Measurements from ENCODE around the gene VPS13D. TPM values are rescaled to one million over a fixed set of nuclear protein-coding genes. Genes with fewer than 3 reads are reported as not detected.

VPS13D gene
- total and polyA plus RNA-seq, 2 experiments from 2014 or later: 10.7 to 34.9 TPM

DNA sequence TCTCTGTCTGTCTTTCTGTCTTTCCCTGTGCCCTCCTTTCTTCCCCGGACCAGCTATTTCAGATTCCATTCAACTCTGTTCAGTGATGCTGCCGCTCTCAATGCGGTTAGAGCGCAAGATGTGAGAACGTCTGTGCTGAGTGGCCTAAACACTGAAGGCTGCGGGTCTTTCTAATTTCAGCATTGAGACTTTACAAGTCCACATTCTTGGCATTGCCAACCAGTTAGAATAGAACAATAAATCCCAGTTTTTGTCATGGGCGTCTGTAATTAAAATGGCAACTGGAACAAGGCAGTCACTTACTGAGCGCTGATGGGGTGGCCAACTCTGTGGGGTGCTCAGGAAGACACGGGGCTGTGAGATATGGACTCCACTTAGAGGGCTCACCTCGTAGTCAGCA, 275.4 kb downstream of the VPS13D start:
- no peaks in the 10 kb centered on the region for H3K79me2 ChIP-seq (replicated peaks; ENCODE audit: insufficient read depth)
- H3K4me1 ChIP-seq (ENCODE audit: insufficient read depth): peaks cover 8% of the 10 kb centered on the region
- no peaks in the 10 kb centered on the region; the same call in 2 of the 3 replicates for H3K36me3 Mint-ChIP-seq (ENCODE audit: low read depth)
- H3K27me3 ChIP-seq (ENCODE audit: insufficient read depth): no peaks in the 10 kb centered on the region
- H3K27ac Mint-ChIP-seq: 0 out of 2 replicates have a peak overlapping the region, but pooled peaks have one; percentile 0
- ATAC-seq: no peak
- no peak for DNase-seq (ENCODE audit: low spot score)
- H3K27me3 Mint-ChIP-seq (ENCODE audit: insufficient read depth, low read depth, poor library complexity): peaks cover 14% of the 10 kb centered on the region
- H3K27ac ChIP-seq (ENCODE audit: low read depth): no peak overlapping the region
- H3K4me1 Mint-ChIP-seq: peaks cover 22% of the 10 kb centered on the region
- H3K9me2 ChIP-seq (ENCODE audit: insufficient read depth): no peaks in the 10 kb centered on the region
- no peaks in the 10 kb centered on the region for H3F3A ChIP-seq (replicated peaks; ENCODE audit: low read depth)
- no peaks in the 10 kb centered on the region; the same call in 1 of the 2 replicates for H3K36me3 ChIP-seq (ENCODE audit: insufficient read depth)
- 0 out of 2 replicates have a peak, but pooled peaks cover 2% of the 10 kb centered on the region for H4K20me1 ChIP-seq (replicated peaks; ENCODE audit: insufficient read depth)
- H3K9me3 Mint-ChIP-seq: no peaks in the 10 kb centered on the region; the same call in 2 of the 3 replicates
- H3K4me2 ChIP-seq: no peak overlapping the region
- no peak overlapping the region for H3K4me3 ChIP-seq
- TF ChIP-seq STAT1 (IDR thresholded peaks at IDR 0.05; ENCODE audit: unreplicated experiment) (no peak), NANOG (IDR thresholded peaks at IDR 0.05; ENCODE audit: borderline replicate concordance) (no peak), ZNF114 (CRISPR knock-in tag; IDR thresholded peaks at IDR 0.05) (no peak), POLR2AphosphoS5 (IDR thresholded peaks at IDR 0.05; ENCODE audit: low read depth) (no peak), CREB1 (CRISPR knock-in tag; IDR thresholded peaks at IDR 0.05; ENCODE audit: low read depth) (no peak), EZH2 (IDR thresholded peaks at IDR 0.05; ENCODE audit: low read depth, unreplicated experiment) (no peak), ZNF331 (CRISPR knock-in tag; IDR thresholded peaks at IDR 0.05; ENCODE audit: low read depth) (no peak), EZH2phosphoT487 (IDR thresholded peaks at IDR 0.05; ENCODE audit: unreplicated experiment) (no peak), JUNB (IDR thresholded peaks at IDR 0.05; ENCODE audit: unreplicated experiment) (no peak)
- TF ChIP-seq, protein P1, sequence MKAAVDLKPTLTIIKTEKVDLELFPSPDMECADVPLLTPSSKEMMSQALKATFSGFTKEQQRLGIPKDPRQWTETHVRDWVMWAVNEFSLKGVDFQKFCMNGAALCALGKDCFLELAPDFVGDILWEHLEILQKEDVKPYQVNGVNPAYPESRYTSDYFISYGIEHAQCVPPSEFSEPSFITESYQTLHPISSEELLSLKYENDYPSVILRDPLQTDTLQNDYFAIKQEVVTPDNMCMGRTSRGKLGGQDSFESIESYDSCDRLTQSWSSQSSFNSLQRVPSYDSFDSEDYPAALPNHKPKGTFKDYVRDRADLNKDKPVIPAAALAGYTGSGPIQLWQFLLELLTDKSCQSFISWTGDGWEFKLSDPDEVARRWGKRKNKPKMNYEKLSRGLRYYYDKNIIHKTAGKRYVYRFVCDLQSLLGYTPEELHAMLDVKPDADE (IDR thresholded peaks at IDR 0.05): no peak
- TF ChIP-seq, protein P2, sequence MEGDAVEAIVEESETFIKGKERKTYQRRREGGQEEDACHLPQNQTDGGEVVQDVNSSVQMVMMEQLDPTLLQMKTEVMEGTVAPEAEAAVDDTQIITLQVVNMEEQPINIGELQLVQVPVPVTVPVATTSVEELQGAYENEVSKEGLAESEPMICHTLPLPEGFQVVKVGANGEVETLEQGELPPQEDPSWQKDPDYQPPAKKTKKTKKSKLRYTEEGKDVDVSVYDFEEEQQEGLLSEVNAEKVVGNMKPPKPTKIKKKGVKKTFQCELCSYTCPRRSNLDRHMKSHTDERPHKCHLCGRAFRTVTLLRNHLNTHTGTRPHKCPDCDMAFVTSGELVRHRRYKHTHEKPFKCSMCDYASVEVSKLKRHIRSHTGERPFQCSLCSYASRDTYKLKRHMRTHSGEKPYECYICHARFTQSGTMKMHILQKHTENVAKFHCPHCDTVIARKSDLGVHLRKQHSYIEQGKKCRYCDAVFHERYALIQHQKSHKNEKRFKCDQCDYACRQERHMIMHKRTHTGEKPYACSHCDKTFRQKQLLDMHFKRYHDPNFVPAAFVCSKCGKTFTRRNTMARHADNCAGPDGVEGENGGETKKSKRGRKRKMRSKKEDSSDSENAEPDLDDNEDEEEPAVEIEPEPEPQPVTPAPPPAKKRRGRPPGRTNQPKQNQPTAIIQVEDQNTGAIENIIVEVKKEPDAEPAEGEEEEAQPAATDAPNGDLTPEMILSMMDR (conservative IDR thresholded peaks at IDR 0.05; ENCODE audit: low read depth in 2 of 2): no peak
- TF ChIP-seq, protein P3, sequence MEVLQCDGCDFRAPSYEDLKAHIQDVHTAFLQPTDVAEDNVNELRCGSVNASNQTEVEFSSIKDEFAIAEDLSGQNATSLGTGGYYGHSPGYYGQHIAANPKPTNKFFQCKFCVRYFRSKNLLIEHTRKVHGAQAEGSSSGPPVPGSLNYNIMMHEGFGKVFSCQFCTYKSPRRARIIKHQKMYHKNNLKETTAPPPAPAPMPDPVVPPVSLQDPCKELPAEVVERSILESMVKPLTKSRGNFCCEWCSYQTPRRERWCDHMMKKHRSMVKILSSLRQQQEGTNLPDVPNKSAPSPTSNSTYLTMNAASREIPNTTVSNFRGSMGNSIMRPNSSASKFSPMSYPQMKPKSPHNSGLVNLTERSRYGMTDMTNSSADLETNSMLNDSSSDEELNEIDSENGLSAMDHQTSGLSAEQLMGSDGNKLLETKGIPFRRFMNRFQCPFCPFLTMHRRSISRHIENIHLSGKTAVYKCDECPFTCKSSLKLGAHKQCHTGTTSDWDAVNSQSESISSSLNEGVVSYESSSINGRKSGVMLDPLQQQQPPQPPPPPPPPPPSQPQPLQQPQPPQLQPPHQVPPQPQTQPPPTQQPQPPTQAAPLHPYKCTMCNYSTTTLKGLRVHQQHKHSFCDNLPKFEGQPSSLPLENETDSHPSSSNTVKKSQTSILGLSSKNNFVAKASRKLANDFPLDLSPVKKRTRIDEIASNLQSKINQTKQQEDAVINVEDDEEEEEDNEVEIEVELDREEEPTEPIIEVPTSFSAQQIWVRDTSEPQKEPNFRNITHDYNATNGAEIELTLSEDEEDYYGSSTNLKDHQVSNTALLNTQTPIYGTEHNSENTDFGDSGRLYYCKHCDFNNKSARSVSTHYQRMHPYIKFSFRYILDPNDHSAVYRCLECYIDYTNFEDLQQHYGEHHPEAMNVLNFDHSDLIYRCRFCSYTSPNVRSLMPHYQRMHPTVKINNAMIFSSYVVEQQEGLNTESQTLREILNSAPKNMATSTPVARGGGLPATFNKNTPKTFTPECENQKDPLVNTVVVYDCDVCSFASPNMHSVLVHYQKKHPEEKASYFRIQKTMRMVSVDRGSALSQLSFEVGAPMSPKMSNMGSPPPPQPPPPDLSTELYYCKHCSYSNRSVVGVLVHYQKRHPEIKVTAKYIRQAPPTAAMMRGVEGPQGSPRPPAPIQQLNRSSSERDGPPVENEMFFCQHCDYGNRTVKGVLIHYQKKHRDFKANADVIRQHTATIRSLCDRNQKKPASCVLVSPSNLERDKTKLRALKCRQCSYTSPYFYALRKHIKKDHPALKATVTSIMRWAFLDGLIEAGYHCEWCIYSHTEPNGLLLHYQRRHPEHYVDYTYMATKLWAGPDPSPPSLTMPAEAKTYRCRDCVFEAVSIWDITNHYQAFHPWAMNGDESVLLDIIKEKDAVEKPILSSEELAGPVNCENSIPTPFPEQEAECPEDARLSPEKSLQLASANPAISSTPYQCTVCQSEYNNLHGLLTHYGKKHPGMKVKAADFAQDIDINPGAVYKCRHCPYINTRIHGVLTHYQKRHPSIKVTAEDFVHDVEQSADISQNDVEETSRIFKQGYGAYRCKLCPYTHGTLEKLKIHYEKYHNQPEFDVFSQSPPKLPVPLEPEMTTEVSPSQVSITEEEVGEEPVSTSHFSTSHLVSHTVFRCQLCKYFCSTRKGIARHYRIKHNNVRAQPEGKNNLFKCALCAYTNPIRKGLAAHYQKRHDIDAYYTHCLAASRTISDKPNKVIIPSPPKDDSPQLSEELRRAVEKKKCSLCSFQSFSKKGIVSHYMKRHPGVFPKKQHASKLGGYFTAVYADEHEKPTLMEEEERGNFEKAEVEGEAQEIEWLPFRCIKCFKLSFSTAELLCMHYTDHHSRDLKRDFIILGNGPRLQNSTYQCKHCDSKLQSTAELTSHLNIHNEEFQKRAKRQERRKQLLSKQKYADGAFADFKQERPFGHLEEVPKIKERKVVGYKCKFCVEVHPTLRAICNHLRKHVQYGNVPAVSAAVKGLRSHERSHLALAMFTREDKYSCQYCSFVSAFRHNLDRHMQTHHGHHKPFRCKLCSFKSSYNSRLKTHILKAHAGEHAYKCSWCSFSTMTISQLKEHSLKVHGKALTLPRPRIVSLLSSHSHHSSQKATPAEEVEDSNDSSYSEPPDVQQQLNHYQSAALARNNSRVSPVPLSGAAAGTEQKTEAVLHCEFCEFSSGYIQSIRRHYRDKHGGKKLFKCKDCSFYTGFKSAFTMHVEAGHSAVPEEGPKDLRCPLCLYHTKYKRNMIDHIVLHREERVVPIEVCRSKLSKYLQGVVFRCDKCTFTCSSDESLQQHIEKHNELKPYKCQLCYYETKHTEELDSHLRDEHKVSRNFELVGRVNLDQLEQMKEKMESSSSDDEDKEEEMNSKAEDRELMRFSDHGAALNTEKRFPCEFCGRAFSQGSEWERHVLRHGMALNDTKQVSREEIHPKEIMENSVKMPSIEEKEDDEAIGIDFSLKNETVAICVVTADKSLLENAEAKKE (CRISPR knock-in tag; IDR thresholded peaks at IDR 0.05): no peak
- TF ChIP-seq, protein P4, sequence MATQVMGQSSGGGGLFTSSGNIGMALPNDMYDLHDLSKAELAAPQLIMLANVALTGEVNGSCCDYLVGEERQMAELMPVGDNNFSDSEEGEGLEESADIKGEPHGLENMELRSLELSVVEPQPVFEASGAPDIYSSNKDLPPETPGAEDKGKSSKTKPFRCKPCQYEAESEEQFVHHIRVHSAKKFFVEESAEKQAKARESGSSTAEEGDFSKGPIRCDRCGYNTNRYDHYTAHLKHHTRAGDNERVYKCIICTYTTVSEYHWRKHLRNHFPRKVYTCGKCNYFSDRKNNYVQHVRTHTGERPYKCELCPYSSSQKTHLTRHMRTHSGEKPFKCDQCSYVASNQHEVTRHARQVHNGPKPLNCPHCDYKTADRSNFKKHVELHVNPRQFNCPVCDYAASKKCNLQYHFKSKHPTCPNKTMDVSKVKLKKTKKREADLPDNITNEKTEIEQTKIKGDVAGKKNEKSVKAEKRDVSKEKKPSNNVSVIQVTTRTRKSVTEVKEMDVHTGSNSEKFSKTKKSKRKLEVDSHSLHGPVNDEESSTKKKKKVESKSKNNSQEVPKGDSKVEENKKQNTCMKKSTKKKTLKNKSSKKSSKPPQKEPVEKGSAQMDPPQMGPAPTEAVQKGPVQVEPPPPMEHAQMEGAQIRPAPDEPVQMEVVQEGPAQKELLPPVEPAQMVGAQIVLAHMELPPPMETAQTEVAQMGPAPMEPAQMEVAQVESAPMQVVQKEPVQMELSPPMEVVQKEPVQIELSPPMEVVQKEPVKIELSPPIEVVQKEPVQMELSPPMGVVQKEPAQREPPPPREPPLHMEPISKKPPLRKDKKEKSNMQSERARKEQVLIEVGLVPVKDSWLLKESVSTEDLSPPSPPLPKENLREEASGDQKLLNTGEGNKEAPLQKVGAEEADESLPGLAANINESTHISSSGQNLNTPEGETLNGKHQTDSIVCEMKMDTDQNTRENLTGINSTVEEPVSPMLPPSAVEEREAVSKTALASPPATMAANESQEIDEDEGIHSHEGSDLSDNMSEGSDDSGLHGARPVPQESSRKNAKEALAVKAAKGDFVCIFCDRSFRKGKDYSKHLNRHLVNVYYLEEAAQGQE (IDR thresholded peaks at IDR 0.05; ENCODE audit: unreplicated experiment): no peak
- H2AFZ ChIP-seq: no peak overlapping the region
- H3K4me3 Mint-ChIP-seq: no peak overlapping the region

Data from GM23338 (cell line).